ENCODE measurements around the gene DNAH9.

The DNAH9 gene

GRCh38 chr17:11598274-11599221 lies at the start of gene DNAH9:
DNAH9 (plus strand) TSS chr17:11598470; CDS start chr17:11598499, 29 bp downstream.
- peak; percentile 85 for DNase-seq (ENCODE audit: low spot score)

- no peak for DNase-seq (ENCODE audit: low spot score)
Observed at GRCh38 chr17:11550431-11550830, 47.8 kb upstream of the DNAH9 start.

GRCh38 chr17:11551442-11551841 lies 46.8 kb upstream of the DNAH9 start:
- DNase-seq (ENCODE audit: low spot score), result no peak

GRCh38 chr17:11553135-11553534 lies 45.1 kb upstream of the DNAH9 start:
- no peak for DNase-seq (ENCODE audit: low spot score)

- no peak for DNase-seq (ENCODE audit: low spot score)
Observed at GRCh38 chr17:11554042-11554441, 44.2 kb upstream of the DNAH9 start.

GRCh38 chr17:11554542-11554941 lies 43.7 kb upstream of the DNAH9 start:
- no peak for DNase-seq (ENCODE audit: low spot score)

GRCh38 chr17:11555530-11555929 lies 42.7 kb upstream of the DNAH9 start:
- DNase-seq (ENCODE audit: low spot score), result no peak

- DNase-seq (ENCODE audit: low spot score), result no peak
Observed at GRCh38 chr17:11557727-11558452, 40.4 kb upstream of the DNAH9 start.

GRCh38 chr17:11558681-11559234 lies 39.5 kb upstream of the DNAH9 start:
- DNase-seq (ENCODE audit: low spot score), result no peak

- no peak for DNase-seq (ENCODE audit: low spot score)
Observed at GRCh38 chr17:11559601-11560000, 38.7 kb upstream of the DNAH9 start.

- DNase-seq (ENCODE audit: low spot score), result no peak
Observed at GRCh38 chr17:11561281-11561680, 37.0 kb upstream of the DNAH9 start.

- no peak for DNase-seq (ENCODE audit: low spot score)
Observed at GRCh38 chr17:11561702-11562101, 36.6 kb upstream of the DNAH9 start.

- DNase-seq (ENCODE audit: low spot score), result no peak
Observed at GRCh38 chr17:11564589-11565380, 33.5 kb upstream of the DNAH9 start.

- no peak for DNase-seq (ENCODE audit: low spot score)
Observed at GRCh38 chr17:11565591-11565990, 32.7 kb upstream of the DNAH9 start.

GRCh38 chr17:11578998-11579397 lies 19.3 kb upstream of the DNAH9 start:
- no peak for DNase-seq (ENCODE audit: low spot score)

GRCh38 chr17:11580677-11581076 lies 17.6 kb upstream of the DNAH9 start:
- no peak for DNase-seq (ENCODE audit: low spot score)

- DNase-seq (ENCODE audit: low spot score), result no peak
Observed at GRCh38 chr17:11582217-11582616, 16.1 kb upstream of the DNAH9 start.

- no peak for DNase-seq (ENCODE audit: low spot score)
Observed at GRCh38 chr17:11583306-11583992, 14.8 kb upstream of the DNAH9 start.

- DNase-seq (ENCODE audit: low spot score), result no peak
Observed at GRCh38 chr17:11589716-11590115, 8.6 kb upstream of the DNAH9 start.

GRCh38 chr17:11601661-11602060 lies 3.4 kb downstream of the DNAH9 start:
- no peak for DNase-seq (ENCODE audit: low spot score)

- no peak for DNase-seq (ENCODE audit: low spot score)
Observed at GRCh38 chr17:11608396-11608795, 10.1 kb downstream of the DNAH9 start.
